Heart left ventricle (tissue), 13 donors: Measurements from ENCODE around the gene DNAJB11.

Experiments used
- CTCF ChIP-seq, 12 donors: fragments of 200-600 bp; sonication (generic) in 4 of 12; IDR thresholded peaks; one replicate each; pipeline versions ENCODE4 v1.5.0 to v1.8.0; 2018 to 2022; ENCODE audit warnings: antibody characterized with exemption in 12 of 12, mild to moderate bottlenecking in 5 of 12
- POLR2A ChIP-seq, 2 donors: fragments of 450-650 bp; IDR thresholded peaks; one replicate each; pipeline ENCODE4 v1.6.1; 2017; ENCODE audit warnings: antibody characterized with exemption in 2 of 2, mild to moderate bottlenecking in 2 of 2, moderate library complexity in 2 of 2
- donor health status: ischemic (EF 13 %, LVEDD 7.1; RV severe dilation, severe dysfunction).
- donor health status: DM: no; HTN: yes; CAD: no.
- donor health status: DM: no; HTN: no; CAD: no.
- donor health status: ischemic (EF 25% LVEDD 6.9; RV normal size, moderate dysfunction).
- donor health status: ischemic (EF 25% LVEDD 5.7; RV mildly dilated, moderate dysfunction).
- donor health status: ischemic (EF 35%, LVEDD 5.7; RV mildly dilated, moderate dysfunction).
- donor health status: nonischemic (EF 11% LVEDD 7.7; RV severe dilation, severe dysfunction).
- donor health status: DM: yes; HTN: yes; CAD: no.
- donor health status: PGD.
- donor health status: ischemic (EF 29% LVEDD 5.4; RV normal size, mild dysfunction).
- donor health status: nonischemic (EF 23%, LVEDD 6.1; RV moderate dilation, normal function).

- TF ChIP-seq CTCF (IDR thresholded peaks at IDR 0.05) (no peak), POLR2A (IDR thresholded peaks at IDR 0.05) (no peak)
These were observed 47.5 kb upstream of the DNAJB11 start for GRCh38 chr3:186523022-186523421.
